Neural cell (in vitro differentiated cells): ENCODE measurements around the gene OSBPL9.

Experiments used
- SMC3 ChIP-seq: fragments of 450-650 bp; conservative IDR thresholded peaks from 2 replicates; pipeline ENCODE4 v1.6.1; 2014; ENCODE audit warnings: antibody characterized with exemption, mild to moderate bottlenecking, moderate library complexity; ENCODE audit not compliant: poor library complexity
- TF ChIP-seq, protein P1 (sequence below): IDR thresholded peaks from 2 replicates; pipeline ENCODE4 v1.6.1; 2012; ENCODE audit warnings: borderline replicate concordance
- TF ChIP-seq, protein P2 (sequence below): fragments of 450-650 bp; IDR thresholded peaks from 2 replicates; pipeline ENCODE4 v1.5.1; 2014; ENCODE audit warnings: antibody characterized with exemption, mild to moderate bottlenecking, moderate library complexity; ENCODE audit not compliant: poor library complexity, severe bottlenecking

- no peak for TF ChIP-seq SMC3
- TF ChIP-seq, protein P1, sequence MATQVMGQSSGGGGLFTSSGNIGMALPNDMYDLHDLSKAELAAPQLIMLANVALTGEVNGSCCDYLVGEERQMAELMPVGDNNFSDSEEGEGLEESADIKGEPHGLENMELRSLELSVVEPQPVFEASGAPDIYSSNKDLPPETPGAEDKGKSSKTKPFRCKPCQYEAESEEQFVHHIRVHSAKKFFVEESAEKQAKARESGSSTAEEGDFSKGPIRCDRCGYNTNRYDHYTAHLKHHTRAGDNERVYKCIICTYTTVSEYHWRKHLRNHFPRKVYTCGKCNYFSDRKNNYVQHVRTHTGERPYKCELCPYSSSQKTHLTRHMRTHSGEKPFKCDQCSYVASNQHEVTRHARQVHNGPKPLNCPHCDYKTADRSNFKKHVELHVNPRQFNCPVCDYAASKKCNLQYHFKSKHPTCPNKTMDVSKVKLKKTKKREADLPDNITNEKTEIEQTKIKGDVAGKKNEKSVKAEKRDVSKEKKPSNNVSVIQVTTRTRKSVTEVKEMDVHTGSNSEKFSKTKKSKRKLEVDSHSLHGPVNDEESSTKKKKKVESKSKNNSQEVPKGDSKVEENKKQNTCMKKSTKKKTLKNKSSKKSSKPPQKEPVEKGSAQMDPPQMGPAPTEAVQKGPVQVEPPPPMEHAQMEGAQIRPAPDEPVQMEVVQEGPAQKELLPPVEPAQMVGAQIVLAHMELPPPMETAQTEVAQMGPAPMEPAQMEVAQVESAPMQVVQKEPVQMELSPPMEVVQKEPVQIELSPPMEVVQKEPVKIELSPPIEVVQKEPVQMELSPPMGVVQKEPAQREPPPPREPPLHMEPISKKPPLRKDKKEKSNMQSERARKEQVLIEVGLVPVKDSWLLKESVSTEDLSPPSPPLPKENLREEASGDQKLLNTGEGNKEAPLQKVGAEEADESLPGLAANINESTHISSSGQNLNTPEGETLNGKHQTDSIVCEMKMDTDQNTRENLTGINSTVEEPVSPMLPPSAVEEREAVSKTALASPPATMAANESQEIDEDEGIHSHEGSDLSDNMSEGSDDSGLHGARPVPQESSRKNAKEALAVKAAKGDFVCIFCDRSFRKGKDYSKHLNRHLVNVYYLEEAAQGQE: no peak
- TF ChIP-seq, protein P2, sequence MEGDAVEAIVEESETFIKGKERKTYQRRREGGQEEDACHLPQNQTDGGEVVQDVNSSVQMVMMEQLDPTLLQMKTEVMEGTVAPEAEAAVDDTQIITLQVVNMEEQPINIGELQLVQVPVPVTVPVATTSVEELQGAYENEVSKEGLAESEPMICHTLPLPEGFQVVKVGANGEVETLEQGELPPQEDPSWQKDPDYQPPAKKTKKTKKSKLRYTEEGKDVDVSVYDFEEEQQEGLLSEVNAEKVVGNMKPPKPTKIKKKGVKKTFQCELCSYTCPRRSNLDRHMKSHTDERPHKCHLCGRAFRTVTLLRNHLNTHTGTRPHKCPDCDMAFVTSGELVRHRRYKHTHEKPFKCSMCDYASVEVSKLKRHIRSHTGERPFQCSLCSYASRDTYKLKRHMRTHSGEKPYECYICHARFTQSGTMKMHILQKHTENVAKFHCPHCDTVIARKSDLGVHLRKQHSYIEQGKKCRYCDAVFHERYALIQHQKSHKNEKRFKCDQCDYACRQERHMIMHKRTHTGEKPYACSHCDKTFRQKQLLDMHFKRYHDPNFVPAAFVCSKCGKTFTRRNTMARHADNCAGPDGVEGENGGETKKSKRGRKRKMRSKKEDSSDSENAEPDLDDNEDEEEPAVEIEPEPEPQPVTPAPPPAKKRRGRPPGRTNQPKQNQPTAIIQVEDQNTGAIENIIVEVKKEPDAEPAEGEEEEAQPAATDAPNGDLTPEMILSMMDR: no peak
These were observed 182.5 kb downstream of the OSBPL9 start for GRCh38 chr1:51799372-51799771.
